ENCODE results near the gene SUFU.

GRCh38 chr10:102613286-102613685, 109.5 kb downstream of the SUFU start:
- no peak for TF ChIP-seq POLR2AphosphoS5 (IDR thresholded peaks at IDR 0.05)
- no peak for TF ChIP-seq POLR2A (IDR thresholded peaks at IDR 0.05)

All from stomach (tissue), 4 donors.